HG02798 (cell line): Measurements from ENCODE around the gene ZNF215.
"Not testable (repeated sequence)": the region's sequence is repeated elsewhere in the genome, so short reads cannot be mapped to it uniquely, and the experiment has no call there.

Source experiments
- ATAC-seq: cut with Tn5 transposase; IDR thresholded peaks from one replicate; pipeline ENCODE4 v1.9.1; 2021; ENCODE audit warnings: mild to moderate bottlenecking; ENCODE audit not compliant: unreplicated experiment, poor library complexity

The ZNF215 gene

DNA sequence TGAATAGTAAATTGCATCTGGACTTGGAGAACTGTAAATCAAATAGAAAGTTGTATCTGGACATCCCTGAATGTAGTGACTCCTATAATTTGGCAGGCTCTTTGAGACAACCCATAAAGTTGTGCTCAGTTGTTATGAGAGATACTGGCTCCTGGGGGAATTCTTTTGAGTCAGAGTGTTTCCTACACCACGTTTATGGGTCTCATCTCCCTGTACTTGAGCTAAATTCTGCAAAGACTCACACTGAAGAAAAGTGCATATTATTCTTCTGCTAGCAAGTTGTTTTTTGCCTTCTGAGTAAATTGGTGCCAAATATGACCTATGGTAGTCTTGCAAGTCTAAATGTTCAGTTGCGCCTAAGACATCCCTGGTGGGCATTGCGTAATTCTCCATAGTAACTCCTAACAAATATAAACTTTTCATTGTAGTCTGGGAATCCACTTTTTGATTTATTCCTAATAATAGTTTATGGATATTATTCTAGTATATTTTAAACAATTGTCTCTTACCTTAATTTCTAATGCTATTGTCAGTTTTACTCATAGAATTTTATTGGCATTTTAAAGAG is 5.0 kb downstream of the ZNF215 start:
- no peak for ATAC-seq

DNA sequence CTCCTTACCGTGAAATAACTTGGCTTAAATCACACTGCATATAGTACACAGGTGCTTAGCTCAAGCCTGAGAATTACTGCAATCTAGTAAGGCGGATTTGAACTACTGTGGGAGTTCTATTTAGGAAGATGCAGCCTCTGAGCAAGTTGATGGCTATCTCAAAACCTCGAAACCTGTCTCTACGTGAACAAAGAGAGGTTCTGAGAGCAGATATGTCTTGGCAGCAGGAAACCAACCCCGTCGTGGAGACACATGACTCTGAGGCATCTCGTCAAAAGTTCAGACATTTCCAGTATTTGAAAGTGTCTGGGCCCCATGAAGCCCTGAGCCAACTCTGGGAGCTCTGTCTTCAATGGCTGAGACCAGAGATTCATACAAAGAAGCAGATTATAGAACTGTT is 5.9 kb downstream of the ZNF215 start:
- no peak for ATAC-seq

DNA sequence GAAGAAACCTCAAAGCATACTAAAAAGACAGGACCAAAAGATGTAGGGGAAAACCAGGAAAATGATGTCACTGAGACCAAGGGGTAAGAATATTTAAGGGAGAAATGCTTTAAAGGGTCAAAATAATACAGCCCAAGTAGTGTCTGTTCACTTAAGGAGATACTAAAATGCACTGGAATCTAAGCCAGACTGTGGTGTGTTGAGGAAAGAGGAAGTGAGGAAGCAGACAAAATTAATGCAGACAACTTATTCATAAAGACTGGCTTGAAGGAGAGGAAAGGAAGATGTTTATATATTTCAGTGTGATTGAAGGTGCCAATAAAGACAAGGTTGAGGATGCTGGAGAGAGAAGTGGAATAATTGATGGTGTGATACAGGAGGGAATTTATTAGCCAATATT is 15.7 kb downstream of the ZNF215 start:
- ATAC-seq, result no peak

DNA sequence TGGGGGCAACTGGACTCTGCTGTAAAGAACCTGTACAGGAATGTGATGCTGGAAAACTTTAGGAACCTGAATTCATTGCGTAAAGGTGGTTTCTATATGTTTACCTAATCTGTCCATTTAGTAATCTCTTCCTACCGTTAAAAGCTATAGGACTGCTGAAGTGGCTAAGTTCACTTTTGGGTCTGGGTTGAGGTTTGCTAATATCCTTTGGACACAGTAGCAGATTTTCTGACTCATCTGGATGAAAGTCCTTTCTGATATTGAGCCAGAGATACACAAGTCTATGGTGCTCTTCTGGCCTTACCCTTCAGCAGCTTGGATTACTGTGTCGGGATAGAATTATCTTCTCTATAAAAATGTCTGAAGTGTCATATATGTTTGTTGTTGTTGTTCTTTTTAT is 16.9 kb downstream of the ZNF215 start:
- no peak for ATAC-seq

DNA sequence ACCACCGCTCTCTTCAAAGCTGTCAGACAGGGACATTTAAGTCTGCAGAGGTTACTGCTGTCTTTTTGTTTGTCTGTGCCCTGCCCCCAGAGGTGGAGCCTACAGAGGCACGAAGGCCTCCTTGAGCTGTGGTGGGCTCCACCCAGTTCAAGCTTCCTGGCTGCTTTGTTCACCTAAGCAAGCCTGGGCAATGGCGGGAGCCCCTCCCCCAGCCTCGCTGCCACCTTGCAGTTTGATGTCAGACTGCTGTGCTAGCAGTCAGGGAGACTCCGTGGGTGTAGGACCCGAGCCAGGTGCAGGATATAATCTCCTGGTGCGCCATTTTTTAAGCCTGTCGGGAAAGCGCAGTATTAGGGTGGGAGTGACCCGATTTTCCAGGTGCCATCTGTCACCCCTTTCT is 28.0 kb downstream of the ZNF215 start:
- not testable (repeated sequence) for ATAC-seq

DNA sequence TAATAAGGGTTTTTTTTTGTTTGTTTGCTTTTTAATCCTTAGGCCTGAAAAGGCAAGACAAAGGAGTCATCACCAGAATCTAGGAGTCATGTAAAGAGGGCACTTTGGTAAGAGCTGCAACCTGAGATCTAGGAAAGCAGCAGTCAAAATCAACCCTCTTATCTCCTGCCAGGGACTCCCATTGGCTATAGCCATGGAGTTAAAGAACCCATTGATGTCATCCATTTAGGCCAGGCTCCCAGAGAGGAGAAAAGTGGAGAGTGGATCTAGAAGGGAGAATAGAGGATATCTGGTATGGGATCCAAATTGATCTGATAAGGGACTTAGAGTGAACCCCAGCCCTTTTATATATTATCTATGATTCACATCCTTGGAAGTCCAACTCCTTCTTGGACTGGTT is 35.9 kb downstream of the ZNF215 start:
- ATAC-seq, result peak; percentile 15

DNA sequence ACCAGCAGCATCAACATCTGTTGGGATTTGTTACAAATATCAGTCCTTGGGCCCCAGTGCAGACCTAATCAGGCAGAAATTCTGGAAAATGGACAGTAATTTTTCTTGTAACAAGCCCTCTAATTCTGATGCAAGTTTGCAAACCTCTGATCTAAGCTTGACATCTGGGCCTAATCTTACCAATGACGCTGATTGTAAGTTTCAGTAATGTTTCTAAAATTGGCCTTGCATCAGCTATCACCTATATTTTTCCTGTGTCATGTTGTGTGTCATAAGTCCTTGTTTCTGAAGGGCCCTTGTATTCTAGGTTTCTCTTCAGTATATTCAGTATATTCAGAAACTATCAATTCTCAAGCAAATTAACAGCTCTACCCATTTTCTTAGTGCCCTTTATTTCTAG is 36.4 kb downstream of the ZNF215 start:
- ATAC-seq, result peak; percentile 85

DNA sequence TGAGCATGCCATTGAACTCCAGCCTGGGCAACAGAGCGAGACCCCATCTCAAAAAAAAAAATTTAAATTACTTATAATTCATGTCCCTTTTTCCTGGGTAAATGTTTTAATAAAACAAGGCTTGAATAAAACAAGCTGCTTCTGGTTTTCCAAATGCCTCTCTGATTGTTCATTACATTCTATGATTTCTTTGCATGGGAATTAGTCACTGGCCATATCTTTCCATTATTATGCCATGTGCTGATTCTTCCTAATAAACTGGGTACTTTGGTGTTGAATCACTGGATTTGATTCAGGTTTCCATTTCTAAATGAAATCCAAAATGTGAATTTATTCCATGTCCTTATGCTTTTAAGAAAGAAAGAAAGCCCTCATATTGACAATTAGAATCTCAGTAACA is 42.6 kb downstream of the ZNF215 start:
- no peak for ATAC-seq

DNA sequence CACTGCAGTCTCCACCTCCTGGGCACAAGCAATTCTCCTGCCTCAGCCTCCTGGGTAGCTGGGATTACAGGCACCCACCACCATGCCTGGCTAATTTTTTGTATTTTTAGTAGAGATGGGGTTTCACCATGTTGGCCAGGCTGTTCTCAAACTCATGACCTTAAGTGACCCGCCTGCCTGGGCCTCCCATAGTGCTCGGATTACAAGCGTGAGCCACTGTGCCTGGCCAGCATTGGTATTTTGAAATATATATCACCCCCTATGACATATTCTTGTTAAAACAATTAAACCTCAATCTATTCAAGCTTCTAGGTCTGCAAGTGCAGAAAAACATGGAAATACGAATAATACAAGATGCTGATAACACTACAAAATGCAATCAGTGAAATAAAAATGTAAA is 43.6 kb downstream of the ZNF215 start:
- not testable (repeated sequence) for ATAC-seq

DNA sequence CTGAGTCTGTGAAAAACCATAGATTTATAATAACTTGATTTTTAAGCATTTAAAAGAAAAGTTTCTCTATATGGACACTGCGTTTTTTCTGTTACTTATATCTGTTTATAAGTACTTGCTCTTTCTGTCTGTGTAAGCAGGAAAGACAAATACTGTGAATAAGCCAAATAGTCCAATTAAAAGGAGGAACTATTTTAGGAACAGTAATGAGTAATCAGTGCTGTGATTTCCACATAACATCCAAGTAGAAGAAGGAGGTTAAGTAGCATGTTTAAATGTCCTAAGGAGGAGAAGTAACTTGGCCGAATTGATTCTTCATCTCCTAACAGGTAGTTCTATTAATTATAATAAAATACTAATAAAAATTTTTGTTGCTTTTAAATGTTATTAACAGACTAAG is 53.1 kb downstream of the ZNF215 start:
- no peak for ATAC-seq

DNA sequence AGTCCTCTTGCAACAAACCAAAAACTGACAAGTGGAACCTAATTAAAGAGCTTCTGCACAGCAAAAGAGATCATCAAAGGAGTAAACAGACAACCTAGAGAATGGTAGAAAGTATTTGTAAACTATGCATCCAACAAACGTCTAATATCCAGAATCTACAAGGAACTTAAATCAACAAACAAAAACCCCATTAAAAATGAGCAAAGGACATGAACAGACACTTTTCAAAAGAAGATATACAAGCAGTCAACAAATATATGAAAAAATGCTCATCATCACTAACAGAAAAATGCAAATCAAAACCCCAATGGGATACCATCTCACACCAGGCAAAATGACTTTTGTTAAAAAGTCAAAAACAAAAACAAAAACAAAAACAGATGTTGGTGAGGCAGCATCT is 60.3 kb downstream of the ZNF215 start:
- no peak for ATAC-seq

DNA sequence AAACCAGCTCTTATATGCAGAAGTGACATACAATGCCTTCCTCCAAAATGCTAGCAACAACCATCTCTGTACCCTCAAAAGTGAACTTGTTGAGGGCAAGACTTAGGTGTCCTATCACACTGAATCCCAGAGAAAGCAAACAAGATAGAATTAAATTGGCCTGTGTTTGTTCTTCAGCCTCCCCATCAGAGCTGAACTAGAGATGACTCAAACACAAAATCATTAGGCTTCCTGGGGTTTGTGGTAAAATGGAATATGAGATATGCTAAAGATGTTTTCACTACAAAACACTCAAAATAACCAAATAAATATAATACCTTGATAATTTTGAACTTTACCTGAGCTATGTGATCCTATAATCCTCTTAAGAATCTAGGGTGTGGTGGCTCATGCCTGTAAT is 62.3 kb downstream of the ZNF215 start:
- no peak for ATAC-seq

DNA sequence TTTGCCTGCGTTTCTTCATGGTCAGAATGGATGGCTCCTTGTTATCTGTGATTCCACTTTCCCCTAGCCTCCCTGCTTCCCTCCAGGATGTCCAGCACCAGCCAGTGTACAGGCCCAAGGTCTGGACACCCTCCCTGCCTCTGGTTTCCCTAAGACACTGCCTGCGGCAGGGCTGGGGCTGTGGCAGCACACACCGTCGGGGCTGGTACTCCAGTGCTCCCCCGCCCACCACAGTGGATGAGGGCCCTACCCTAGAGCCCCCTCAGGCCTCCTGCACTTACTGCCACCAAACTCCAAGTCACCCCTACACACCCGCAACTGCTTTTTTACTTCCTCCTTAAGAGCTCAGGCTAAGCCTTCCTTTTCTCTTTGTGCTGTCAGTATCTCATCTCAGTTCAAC is 65.0 kb downstream of the ZNF215 start:
- no peak for ATAC-seq

DNA sequence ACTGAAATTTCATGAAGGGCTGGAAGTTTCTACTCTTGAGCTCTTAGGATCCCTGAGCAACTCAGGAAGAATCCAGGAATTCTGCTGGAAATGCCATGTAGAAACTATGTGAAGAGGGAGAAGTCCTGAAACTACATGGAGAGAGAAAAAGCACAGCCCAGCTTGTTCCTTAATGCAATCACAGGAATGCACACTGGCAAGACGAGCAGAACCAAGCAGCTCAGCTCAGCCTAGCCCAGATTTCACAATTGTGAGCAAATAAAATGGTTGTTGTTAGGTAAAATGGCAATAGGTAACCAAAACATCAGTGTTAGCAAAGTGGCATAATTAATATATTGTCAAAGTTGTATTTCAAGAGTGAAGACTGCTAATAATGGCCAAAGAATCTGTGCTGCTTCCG is 65.8 kb downstream of the ZNF215 start:
- no peak for ATAC-seq

DNA sequence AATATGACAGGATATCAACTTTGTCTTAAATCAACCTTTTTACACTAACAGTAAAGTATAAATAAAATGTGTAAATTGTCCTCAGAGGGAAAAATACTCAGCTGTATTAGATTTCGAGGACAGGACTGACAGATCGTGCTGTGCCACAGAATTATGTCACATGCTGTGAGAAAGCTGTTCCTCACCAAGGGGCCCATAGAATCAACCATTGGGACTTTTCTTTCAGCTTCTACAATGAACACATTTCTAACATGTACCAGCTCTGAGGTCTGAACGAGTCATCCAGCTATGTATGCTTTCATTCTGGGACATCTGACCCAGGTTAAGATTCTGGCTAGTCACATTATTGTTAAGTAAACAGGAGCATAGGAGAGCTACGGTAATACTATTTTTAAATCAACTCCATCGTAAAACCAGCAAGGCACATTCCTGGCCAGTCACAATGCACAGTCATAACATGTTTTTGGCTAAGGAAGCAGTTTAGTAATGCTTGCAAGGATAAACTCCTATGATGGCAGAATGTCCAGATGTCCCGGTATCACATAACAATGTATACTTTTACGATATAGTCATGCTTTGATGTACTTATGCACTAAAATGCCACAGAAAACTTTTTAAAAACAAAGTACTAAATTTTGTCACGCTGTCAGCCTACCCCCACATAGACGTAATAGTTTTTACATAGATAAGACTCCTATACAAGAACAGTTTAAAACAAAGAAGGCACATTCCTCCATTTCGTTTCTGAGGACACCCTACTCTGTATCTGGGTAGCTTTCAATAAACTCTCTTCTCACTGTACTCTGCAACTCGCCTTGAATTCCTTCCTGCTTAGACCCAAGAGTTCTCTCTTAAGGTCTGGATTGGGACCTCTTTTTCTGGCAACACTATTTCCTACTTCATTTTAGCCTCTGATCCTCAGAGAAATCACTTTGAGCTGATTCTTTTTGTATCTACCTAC is 66.5 kb downstream of the ZNF215 start:
- ATAC-seq, result no peak

DNA sequence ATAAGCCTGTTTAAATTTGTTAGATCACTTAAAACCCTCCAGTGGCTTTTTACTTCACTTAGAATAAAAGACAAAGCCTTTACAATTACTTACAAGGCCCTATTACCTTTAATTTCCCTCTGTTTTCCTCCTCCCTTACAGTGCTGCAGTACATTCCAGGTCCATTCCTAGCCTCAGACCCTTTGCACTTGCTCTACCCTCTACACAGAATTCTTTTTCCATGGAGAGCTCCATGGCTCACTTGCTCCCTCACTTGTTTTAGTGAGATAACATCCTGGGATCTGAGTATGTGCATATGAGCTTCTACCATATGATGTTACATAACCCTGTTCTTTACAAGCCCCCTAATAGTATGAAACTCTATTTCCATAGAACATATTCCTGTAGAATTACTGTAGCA is 69.5 kb downstream of the ZNF215 start:
- no peak for ATAC-seq

DNA sequence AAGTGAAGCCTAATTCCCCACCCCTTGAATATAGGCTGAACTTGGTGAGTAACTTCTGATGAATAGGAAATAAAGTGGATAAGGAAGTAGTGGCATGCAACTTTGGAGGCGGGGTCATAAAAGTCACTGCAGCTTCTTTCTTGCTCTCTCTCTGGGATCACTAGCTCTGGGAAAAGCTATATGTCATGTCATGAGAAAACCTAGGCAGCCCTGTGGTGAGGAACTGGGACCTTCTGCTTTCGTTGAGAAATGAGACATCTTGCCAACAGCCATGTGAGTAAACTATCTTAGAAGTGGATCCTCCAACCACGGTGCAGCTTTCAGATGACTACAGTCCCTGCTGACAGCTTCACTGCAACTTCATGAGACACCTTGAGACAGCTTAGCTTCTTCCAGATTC is 78.3 kb downstream of the ZNF215 start:
- ATAC-seq, result peak; percentile 70
